Activated CD8-positive, alpha-beta T cell treated with anti-CD3 and anti-CD28 coated beads for 36 hours (primary cell): ENCODE results near the gene FAM187B. TPM values are rescaled to one million over a fixed set of nuclear protein-coding genes. Genes with fewer than 3 reads are reported as not detected.

Experiments
- ATAC-seq: fragments of 200-7000 bp; cut with Tn5 transposase; one replicate; pipeline ENCODE4 v1.10.0; 2021; ENCODE audit warnings: mild to moderate bottlenecking, moderate library complexity
- CTCF ChIA-PET: fragments of 350-600 bp; sonication (Branson Sonifier 250); formaldehyde crosslinking; loops from one replicate; lab custom pipeline; 2021; ENCODE audit warnings: antibody characterized with exemption; lab: Charles Lee
- POLR2A ChIA-PET: fragments of 350-600 bp; sonication (Branson Sonifier 250); formaldehyde crosslinking; loops from one replicate; lab custom pipeline; 2021; ENCODE audit warnings: antibody characterized with exemption; lab: Charles Lee
- DNase-seq: peaks from one replicate; pipeline ENCODE4 v3.0.0-alpha.2; 2020
- H3K27ac Mint-ChIP-seq: one replicate; pipeline ENCODE4 v1.8.0; 2021; ENCODE audit warnings: mild to moderate bottlenecking, mixed read lengths
- H3K27me3 Mint-ChIP-seq: one replicate; pipeline ENCODE4 v1.8.0; 2021; ENCODE audit warnings: mixed read lengths
- H3K36me3 Mint-ChIP-seq: one replicate; pipeline ENCODE4 v1.8.0; 2021; ENCODE audit warnings: low read depth, mixed read lengths
- H3K4me1 Mint-ChIP-seq: one replicate; pipeline ENCODE4 v1.8.0; 2021; ENCODE audit warnings: low read depth, mixed read lengths
- H3K4me3 Mint-ChIP-seq: one replicate; pipeline ENCODE4 v1.8.0; 2021; ENCODE audit warnings: mild to moderate bottlenecking, moderate library complexity, mixed read lengths
- H3K9me3 Mint-ChIP-seq: one replicate; pipeline ENCODE4 v1.8.0; 2021; ENCODE audit warnings: mixed read lengths
- CTCF ChIP-seq: fragments of 200-600 bp; IDR thresholded peaks from one replicate; pipeline ENCODE4 v1.8.0; 2022; ENCODE audit warnings: antibody characterized with exemption, mild to moderate bottlenecking
- intact Hi-C: fragments of 100-400 bp; cut with micrococcal nuclease; formaldehyde crosslinking; loops from one replicate; pipeline ENCODE4 v1.10.0; 2022
- total RNA-seq, 2 experiments: library from RNA; stranded (reverse); gene quantifications; one replicate each; pipeline ENCODE4 v1.2.3, GENCODE V29; 2021

FAM187B gene
- total RNA-seq, 2 experiments from 2014 or later = not detected

- peak; percentile 63 for ATAC-seq
- TF ChIP-seq CTCF = peak; percentile 96
- Mint-ChIP-seq H3K4me3 (peak overlapping the region; percentile 63), H3K27me3 (no peaks in the 10 kb centered on the region), H3K27ac (peak overlapping the region; percentile 38), H3K9me3 (no peaks in the 10 kb centered on the region), H3K36me3 (peaks cover 36% of the 10 kb centered on the region), H3K4me1 (peaks cover 28% of the 10 kb centered on the region)
- ChIA-PET CTCF (interaction anchor here (0.5 to 1.8 kb wide), 8 partner anchors 13 to 241 kb away, joined by 3 to 8 read pairs (median 4); no protein-coding TSS in a partner anchor), POLR2A (interaction anchor here (0.9 to 2.0 kb wide), 4 partner anchors 10 to 115 kb away, joined by 3 to 8 read pairs (median 4); partner anchors contain the start of gene FXYD5)
- intact Hi-C loops = loop anchor here (10.0 kb wide), 1 partner anchor 125 kb away; the partner anchor contains the start of gene FXYD7
- peak; percentile 84 for DNase-seq
Observed at GRCh38 chr19:35269438-35270117, 41.0 kb upstream of the FAM187B start.

- peak within 1 kb of the TSS; percentile 92 for H3K4me3 Mint-ChIP-seq
- ChIA-PET CTCF (interaction anchor here (0.7 to 1.4 kb wide), 5 partner anchors 32 to 241 kb away, joined by 3 to 5 read pairs (median 4); no protein-coding TSS in a partner anchor), POLR2A (interaction anchor here (0.6 to 2.0 kb wide), 7 partner anchors 11 to 127 kb away, joined by 3 to 8 read pairs (median 3); partner anchors contain the start of gene FXYD5)
- H3K27ac Mint-ChIP-seq = peak within 1 kb of the TSS; percentile 97
- H3K36me3 Mint-ChIP-seq = peaks cover 33% of the 10 kb centered on the region
- no peak for TF ChIP-seq CTCF
- ATAC-seq (peak; percentile 33), DNase-seq (peak; percentile 80)
- H3K4me1 Mint-ChIP-seq = peaks cover 32% of the 10 kb centered on the region
- H3K9me3 Mint-ChIP-seq = no peaks in the 10 kb centered on the region
- no peaks in the 10 kb centered on the region for H3K27me3 Mint-ChIP-seq
- intact Hi-C loops = loop anchor here (10.0 kb wide), 1 partner anchor 124 kb away; the partner anchor contains the start of gene FXYD7
Observed at GRCh38 chr19:35268536-35269437, 40.2 kb upstream of the FAM187B start, which contains the start of gene USF2. Gene USF2, plus strand, starts transcription at chr19:35268962. Its CDS starts 140 bp downstream, at chr19:35269102.

- TF ChIP-seq CTCF = no peak
- CTCF ChIA-PET = no interaction called here
- no peaks in the 10 kb centered on the region for H3K27me3 Mint-ChIP-seq
- H3K4me3 Mint-ChIP-seq = peak overlapping the region; percentile 92
- ATAC-seq = peak; percentile 64
- H3K27ac Mint-ChIP-seq = peak overlapping the region; percentile 97
- peaks cover 32% of the 10 kb centered on the region for H3K4me1 Mint-ChIP-seq
- peaks cover 30% of the 10 kb centered on the region for H3K36me3 Mint-ChIP-seq
- intact Hi-C loops = loop anchor here (10.0 kb wide), 1 partner anchor 123 kb away; the partner anchor contains the start of gene FXYD7
- no peaks in the 10 kb centered on the region for H3K9me3 Mint-ChIP-seq
- DNase-seq = peak; percentile 66
- POLR2A ChIA-PET = interaction anchor here (1.1 to 1.4 kb wide), 2 partner anchors 52 to 114 kb away, joined by 3 read pairs; partner anchors contain the start of gene FXYD5
Observed at GRCh38 chr19:35267818-35268535, 39.4 kb upstream of the FAM187B start.

GRCh38 chr19:35267353-35267817, 38.8 kb upstream of the FAM187B start:
- Mint-ChIP-seq H3K4me3 (peak overlapping the region; percentile 92), H3K4me1 (peaks cover 31% of the 10 kb centered on the region), H3K9me3 (no peaks in the 10 kb centered on the region), H3K36me3 (peaks cover 28% of the 10 kb centered on the region), H3K27me3 (no peaks in the 10 kb centered on the region), H3K27ac (peak overlapping the region; percentile 97)
- no peak for TF ChIP-seq CTCF
- peak; percentile 54 for DNase-seq
- POLR2A ChIA-PET = interaction anchor here (0.9 to 1.4 kb wide), 3 partner anchors 14 to 113 kb away, joined by 3 read pairs; partner anchors contain the start of gene FXYD5
- intact Hi-C loops = loop anchor here (10.0 kb wide), 1 partner anchor 123 kb away; the partner anchor contains the start of gene FXYD7
- CTCF ChIA-PET = interaction anchor here (1.5 kb wide), 1 partner anchor 56 kb away, joined by 3 read pairs; no protein-coding TSS in a partner anchor
- peak; percentile 13 for ATAC-seq
